Cerebellar nuclear complex (tissue), 1 donor: ENCODE results near the gene PLXDC1.

Source experiments
- DNase-seq, 2 experiments: peaks; one replicate each; lab custom pipeline; 2025; lab: John Stamatoyannopoulos, UW

The PLXDC1 gene

DNA sequence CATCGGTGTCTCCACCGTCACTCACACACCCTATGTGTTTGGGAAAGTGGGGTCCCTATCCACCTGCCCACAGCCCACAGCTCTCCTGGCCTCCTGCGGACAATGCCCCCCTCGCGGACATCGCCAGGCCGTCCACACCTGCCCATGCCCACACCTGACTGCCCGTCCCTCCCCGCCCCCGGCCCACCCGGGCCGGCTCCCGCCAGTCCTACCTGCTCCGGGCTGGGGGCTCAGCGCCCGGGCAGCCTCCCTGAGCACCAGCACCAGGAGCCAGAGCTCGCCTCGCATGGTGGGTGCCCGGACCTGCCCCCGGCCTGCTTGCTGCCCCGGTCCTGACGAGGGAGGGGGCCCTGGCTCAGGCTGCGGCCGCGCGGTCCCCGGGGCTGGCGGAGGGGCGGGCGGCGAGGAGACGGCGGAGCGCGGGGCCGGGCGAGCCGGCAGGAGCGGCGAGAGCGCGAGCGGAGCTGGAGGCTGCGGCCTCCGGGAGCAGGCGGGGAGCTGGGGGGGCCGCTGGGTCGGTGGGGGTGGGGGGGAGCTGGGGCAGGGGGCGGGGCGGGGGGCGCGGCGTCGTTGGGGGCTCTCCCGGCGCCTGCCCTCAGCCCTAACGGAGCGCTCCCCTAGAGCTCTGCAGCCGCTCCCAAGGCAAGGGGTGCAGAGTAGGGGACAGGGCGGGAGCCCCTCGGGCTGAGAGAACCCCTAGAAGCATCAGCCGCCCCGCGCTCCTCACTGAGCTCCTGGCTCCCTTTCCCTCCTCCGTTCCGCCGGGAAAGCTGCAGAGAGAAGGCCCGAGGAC lies at the start of gene PLXDC1:
TSS of gene PLXDC1 (minus strand) at position 488 of the 793 bp plus-strand sequence. CDS start at position 288, 200 bp downstream.
- DNase-seq: no peak

DNA sequence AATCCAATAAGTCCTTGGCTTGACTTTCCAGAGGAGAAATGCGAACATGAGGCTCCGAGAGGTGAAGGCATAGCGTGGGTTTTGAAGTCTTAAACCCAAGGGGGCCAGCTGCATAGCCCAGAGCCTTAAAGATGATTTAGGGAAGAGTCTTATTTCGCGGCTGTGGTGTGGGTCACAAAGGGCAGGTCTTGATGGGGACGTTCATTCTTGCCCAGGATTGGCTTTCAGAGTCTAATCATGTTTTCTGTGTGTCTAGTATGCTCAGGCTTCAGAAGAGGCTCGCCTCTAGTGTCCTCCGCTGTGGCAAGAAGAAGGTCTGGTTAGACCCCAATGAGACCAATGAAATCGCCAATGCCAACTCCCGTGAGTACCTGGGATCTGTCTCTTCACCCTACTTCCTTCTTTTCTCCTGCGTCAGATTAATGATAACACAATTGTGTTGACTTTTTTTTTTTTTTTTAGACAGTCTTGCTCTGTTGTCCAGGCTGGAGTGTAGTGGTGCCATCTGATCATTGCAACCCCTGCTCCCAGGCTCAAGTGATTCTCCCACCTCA lies 49.6 kb upstream of the PLXDC1 start:
- DNase-seq: no peak

DNA sequence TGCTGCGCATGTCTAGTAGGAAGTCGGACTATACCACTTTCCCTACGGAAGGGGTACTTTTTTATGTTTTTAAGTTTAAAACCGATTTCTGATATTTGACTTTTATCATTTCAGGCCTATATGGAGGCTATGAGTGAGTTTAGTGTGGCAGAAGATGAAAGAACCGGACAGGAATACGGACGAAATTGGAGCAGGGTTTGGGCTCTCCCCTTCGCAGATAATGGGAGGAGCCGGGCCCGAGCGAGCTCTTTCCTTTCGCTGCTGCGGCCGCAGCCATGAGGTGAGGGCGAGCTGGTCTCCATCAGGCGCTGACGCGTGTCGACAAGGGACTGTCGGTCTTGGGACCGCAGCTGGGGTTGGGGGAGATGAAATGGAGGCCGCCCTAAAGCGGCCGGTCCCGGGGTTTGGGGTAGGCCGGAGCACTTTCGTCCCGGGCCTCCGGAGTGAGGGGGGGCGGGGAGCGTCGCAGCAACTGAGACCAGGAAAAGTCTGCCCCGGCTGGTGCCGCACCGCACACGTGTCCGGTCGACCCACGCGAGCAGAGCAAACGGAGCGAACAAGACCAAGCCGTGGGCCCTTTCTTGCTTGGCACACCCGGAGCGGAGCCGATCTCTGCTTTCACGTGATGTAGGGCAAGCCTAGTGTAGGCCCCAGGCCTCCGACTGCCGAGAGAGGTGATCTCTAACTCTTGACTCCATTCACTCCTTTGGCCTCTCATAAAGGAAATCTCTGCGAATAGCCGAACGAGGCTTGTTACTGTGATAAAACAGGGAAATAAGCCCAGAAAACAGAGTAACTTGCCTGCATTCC lies 48.8 kb upstream of the PLXDC1 start, which contains the start of gene RPL19:
TSS of gene RPL19 (plus strand) at position 214 of the 810 bp plus-strand sequence. CDS start at position 276, 62 bp downstream.
- DNase-seq: no peak

DNA sequence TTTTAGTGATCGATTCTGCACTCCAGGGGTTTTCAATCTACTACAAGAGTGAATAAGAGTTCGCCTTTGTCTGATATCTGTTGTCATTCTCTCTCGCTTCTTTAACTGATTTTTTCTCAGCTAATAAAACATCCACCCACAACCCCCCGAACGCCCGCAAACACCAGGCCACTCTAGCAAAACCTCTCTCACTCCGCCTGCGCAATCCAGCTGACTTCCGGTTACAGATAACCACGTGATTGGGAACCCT lies 48.3 kb upstream of the PLXDC1 start:
- DNase-seq: peak in 1 of 2 experiments; percentile 80

DNA sequence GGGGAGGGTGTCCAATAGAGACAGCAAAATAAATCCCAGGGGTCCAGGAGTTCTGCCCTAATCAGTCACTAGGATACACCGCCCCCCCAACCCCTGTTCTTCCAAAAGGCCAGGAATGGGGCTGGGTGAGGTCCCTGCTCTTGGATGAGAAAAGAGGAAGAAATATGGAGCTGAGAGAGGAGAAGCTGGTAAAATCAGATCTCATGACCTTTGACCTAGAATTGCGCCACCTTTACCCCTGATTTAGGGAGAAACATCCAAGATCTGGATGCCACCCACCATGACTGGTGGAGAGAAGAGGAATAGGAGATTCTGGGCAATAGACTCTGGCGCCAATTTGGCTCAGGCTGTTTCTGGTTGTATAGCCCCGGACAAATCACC lies 46.7 kb upstream of the PLXDC1 start:
- DNase-seq: no peak

DNA sequence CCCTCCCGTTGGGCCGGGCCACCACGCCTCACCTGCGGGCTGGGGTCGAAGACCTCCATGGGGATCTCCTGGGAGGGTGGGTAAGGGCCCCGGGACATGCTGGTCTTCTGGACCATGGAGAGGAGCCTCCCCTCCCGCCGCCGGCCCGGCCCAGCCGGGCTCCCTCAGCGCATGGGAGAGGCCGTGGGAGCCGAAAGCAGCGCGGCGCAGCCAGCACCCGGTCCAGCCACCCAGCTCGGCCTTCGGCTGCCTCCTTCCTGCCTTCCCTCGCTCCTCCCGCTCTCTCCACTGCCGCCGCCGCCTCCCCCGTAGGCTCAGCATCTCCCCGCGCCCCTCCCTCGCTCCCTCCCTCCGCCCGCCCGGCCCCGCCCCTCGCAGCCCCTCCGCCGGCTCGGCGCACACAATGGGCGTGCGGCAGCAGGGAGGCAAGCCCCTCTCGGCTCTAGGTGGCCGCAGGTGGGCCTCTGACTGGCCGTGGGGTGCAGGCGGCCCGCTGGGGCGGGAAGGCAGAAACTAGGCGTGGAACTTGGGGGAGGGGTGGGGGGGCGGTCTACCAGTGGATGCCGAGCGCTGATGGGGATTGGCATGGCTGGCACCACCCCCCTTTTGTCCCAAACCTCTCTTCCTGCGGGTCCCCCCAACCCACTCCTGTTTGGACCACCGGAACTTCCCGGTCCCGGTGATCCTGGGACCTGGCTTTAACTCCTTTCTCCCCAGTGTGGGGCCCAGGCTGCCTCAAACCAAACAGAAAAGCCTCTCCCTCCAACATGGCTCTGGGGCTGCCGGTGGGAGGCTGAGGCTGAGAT lies 46.1 kb upstream of the PLXDC1 start, which contains the start of gene CACNB1:
TSS of gene CACNB1 (minus strand) at position 290 of the 806 bp plus-strand sequence. CDS start at position 116, 174 bp downstream.
- no peak for DNase-seq

DNA sequence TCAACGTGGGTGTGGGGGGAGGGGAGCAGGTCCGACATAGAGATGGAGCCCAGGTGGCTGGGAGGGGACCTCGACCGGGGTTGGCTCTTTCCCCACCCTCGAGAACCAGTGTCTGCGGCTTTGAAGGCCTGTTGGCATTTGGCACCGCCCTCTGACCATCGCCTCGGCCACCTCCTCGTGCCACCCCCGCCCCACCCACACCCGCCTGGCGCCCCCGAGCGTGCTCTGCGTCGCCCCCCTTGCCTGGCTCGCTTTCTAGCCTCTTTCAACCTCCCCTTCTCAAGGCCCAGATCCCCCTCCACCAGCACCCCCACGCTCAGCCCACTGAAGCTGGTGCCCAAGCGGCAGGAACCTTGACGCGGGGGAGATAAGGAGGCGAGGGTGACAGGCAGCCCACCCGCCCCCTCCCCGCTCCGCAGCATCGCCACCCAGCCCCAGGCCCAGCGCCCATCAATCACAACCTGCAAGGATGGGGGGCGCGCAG lies 45.4 kb upstream of the PLXDC1 start:
- DNase-seq: no peak

DNA sequence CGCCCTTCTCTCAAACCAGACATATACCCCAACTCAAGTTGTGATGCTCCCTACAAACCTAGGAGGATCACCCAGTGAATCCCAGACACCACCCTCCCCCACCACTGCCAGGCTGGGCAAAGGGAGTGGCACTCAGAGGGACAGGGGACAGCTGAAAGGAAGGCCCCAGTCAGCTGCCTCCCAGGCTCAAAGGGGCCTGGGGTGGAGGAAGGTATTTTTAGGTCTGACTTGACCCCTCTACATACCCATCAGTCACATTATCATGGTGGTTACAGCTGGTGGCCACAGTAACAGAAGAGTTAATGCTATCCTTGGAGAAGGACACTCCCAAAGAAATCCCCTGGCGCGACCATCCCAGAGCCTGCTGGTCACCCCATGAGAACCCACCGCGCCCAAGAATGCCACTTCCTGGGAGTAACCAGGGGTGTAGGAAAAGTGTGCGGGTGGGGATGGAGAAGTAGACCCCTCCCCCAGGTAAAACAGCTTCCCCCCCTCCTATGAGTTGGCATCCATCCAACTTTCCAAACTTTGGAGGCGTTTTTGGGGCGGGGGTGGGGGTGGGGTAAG lies 44.9 kb upstream of the PLXDC1 start:
- DNase-seq: no peak

DNA sequence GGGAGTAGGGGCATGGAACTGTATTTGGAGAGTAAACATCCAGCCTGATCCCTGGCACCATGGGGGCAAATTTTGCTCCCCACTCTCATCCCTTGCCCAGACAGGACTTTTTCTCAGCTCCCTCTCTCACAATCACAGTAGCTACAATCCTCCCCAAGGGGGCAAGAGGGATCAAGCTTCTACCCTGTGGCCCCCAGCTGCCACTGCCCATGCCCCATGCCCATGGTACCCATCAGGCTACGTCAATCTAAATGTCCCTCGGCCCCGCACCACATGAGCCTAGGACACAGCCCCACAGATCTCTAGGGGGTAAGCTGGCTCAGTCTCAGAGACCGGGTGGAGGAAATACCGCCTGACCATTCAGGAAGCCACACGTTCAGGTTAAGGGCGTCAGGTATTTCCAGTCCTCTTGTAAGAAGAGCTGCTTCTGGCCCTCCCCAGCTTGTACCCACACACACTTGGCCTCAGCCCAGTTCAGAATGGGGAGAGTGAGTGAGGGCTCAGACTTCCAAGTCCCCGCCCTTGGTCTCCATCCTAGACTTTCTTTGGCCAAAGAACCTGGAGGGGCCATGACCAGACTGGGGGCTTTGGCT lies 44.2 kb upstream of the PLXDC1 start:
- no peak for DNase-seq

DNA sequence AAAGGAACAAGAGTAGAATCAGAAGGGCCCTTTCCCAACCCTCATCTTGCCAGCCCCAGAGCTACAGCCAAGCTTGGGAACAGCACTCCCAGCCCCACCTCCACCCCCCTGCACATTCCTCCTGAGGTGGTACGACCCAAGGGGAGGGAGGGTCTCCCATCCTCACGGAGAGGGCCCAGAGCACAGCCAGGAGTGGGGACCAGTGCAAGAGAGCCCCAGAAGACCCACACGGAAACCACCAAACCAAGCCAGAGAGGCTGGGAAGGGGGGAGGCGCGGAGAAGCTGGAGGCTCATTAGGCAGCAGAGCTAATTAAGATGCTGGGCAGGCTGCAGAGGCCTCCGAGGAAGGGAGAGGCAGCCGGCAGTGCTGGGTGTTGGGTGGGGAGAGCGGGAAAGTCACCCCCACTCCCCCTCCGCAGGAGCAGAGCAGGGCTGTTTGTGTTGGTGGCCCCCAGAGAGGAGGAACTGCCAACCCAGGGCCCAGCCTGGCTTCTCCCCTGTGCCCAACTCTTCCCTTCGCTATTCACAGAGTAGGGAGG lies 43.6 kb upstream of the PLXDC1 start:
- no peak for DNase-seq

DNA sequence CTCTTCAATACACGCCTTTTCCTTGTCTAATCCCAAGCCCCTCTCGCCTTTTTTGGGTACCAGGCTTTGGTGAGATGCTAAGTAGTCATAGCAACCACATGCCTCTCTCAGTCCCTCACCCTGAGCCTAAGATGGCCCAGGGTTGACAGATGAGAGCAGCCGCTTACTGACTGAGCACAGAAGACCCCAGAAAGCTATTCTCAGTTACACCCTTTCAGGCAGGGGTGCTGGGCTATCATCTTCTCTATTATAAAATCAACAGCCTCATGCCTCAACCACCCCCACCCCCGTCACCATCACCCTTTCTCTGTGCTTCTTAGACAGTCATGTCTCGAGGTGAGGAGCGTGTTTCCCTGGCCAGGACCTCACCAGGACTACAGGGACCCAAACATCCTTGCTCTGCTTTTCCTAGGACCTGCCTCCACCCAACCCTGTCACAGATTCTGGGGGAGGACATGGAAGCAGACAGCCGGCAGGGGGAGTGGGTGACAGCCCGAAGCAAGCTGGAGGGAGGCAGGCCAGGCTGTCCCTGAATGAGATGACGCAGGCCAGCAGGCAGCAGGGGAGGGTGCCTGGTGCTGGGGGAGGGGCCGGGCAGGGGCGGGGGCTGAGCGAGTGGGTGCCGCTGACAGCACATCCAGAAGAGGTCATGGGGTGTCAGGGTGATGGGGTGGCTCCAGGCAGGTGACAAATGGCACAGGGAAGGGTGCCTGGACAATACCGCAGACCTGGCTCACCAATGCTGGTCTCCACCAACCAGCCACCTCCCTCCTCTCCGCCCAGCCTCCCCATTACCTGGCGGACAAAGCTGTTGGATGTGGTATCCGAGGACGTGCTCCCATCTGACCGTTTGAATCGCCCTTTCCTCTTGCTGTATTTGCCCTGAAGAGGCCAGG lies 42.9 kb upstream of the PLXDC1 start:
- DNase-seq: peak; percentile 23 to 64

DNA sequence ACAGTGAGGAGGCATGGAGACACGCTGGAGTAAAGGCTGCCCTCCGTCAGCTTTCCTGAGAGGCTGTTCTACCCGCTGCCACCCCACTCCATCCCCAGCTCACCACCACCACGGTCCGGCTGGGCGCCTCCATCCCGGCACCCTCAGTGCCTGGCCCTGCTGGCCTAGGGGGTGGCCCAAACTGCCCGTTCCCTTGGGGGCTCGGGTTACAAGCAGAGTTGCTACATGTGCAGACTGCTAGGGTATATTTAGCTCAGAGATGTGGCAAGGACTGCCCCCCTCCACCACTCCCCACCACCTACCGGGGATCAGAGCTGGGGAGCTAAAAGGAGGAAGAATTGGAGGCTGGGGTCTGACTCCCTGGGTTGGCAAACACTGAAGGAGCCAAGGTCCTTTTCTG lies 41.9 kb upstream of the PLXDC1 start:
- DNase-seq: no peak

DNA sequence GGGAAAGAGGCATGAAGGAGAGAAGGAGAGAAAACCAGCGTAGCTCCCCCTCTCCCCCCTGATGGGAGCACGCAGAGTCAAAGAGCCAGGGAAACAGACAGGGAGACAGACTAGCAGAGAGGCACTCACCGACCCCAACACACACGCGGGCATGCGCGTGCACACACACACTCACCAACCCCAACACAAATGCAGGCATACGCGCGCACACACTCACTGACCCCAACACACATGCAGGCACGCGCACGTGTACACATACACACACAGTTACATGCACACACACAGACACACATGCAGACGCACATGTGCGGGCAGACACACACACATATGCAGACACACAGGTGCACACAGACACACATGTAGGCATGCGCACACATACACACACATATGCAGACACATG lies 41.5 kb upstream of the PLXDC1 start:
- no peak for DNase-seq

DNA sequence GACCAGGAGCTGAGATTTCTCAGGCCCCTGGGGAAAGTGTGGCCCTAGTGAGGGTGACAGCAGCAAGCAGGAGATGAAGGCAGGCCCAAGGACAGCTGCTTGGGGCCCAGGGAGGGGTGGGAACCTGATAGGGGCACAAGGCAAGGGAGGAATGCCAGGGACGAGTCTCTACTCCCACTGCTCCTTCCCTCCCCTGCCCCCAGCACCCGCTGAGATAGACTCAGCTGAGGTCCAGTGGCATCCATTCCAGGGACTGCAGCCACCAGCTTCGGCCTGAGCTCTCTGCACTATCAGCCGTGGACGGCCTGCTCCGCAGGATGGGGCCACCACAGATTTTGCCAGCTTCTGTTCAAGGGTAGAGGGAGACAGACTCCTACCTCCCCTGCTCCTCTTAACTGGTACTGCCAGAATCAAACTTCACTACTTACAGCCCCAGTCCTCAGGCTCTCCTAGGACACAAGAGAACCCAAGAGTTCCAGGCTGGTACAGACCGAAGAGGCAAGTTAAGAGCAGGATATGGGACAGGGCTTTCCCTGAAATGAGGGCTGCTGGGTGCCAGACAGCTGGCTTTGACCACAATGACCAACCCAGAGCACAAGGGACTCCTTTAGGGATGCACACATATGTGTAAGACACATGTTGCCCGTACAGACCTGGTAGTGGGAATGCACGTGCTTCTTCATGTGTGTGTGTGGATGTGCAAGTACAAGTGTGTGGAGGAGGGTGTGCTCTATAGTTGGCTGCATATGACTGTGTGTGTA lies 40.5 kb upstream of the PLXDC1 start:
- DNase-seq: no peak

DNA sequence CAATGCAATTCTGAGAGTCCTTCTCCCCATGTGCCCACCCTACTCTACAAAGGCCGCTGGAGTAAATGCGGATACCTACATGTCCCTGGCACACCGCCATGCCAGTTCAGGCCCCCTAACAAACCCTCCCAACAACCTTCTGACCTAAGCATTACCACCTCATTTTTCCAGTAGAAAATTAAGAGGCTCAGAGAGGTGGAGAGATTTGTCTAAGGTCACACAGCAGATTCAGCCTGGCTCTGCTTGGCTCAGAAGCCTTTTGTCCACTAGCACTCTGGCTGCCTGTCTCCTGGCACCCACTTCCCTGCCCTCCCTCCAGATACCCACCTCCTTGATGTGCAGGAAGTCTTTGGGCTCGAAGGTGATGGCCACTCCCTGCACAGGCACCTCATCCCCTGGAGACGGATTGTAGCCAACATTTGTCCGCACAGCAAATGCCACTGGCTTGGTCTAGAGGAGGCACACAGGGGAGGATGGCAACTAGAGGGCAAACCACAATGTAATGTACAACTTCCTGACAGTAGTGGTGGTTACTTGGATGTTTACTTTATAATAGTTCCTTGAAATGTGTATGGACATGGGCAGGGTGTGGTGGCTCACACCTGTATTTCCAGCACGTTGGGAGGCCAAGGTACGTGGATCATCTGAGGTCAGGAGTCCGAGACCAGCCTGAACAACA lies 35.9 kb upstream of the PLXDC1 start:
- DNase-seq: no peak

DNA sequence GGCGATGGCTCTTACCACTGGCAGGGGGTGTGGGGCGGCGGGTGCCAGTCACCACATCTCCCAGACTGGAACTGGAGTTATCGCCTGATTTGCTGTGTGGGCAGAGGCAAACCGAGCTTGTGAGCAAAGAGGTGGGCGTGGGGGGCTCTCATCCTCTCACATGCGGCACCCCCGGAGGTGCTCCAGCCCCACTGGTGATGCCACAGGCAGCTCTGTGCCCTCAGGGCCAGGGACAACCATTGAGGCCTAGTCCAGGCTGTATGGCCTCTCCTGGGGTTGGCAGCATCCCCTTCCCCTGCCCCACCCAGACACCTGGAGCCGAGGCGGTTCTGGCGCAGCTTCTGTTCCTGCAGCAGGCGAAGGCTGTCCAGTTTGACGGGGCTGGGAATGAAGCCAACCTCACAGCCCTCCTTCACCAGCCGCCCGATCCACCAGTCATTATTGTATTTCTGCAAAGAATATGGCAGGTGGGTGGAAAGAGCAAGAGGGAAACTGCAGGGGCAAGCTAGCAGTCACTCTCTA lies 35.1 kb upstream of the PLXDC1 start:
- DNase-seq: no peak

DNA sequence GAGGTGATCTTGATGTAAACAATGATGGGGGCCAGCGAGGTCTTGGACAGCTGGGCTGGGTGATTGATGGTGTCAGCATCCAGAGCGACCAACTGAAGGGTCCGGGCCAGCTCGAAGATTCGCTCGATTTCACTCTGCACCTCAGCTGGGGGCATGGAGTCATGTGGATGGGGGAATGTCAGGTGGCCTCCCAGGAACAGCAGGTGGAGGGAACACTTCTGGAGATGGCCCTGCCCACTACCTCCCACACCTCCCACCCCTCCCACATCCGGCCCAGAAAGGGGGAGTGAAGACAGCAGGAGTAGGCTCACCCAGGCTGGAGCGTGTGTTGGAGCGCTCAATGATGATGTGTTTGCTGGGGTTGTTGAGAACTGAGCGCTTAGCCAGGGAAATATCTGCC lies 32.3 kb upstream of the PLXDC1 start:
- no peak for DNase-seq

DNA sequence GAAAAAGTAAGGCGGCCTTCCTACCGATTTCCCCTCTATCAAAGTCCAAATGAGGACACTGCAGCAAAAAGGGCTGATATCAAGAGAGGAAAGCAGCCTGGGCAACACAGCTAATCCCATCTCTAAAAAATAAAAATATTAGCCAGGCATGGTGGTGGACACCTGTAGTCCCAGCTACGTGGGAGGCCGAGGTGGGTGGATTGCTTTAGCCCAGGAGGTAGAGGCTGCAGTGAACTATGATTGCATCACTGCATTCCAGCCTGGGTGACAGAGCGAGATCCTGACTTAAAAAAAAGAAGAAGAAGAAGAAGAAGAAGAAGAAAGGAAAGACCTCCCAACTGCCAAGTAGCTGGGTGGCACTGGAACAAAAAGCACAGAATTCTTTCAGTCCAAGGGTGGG lies 31.6 kb upstream of the PLXDC1 start:
- DNase-seq: no peak
